NCI-H128 (cell line): ENCODE measurements around the gene AP1B1.

Source experiments
- DNase-seq: peaks from one replicate; lab custom pipeline; 2025; ENCODE audit not compliant: unreplicated experiment; lab: John Stamatoyannopoulos, UW

Gene AP1B1

GRCh38 chr22:29301716-29302401 is 86.5 kb downstream of the AP1B1 start:
- no peak for DNase-seq

- no peak for DNase-seq
These were observed 87.4 kb downstream of the AP1B1 start for GRCh38 chr22:29300807-29301601.

GRCh38 chr22:29300467-29300806 is 87.9 kb downstream of the AP1B1 start:
- no peak for DNase-seq

GRCh38 chr22:29299136-29299900 is 89.1 kb downstream of the AP1B1 start:
- DNase-seq, result no peak

- no peak for DNase-seq
These were observed 89.7 kb downstream of the AP1B1 start for GRCh38 chr22:29298641-29299040.

- DNase-seq, result no peak
These were observed 96.0 kb downstream of the AP1B1 start for GRCh38 chr22:29292379-29292778.

- DNase-seq, result no peak
These were observed 97.2 kb downstream of the AP1B1 start for GRCh38 chr22:29291215-29291614.

GRCh38 chr22:29290061-29290460 is 98.3 kb downstream of the AP1B1 start:
- DNase-seq, result no peak

- DNase-seq, result no peak
These were observed 99.5 kb downstream of the AP1B1 start for GRCh38 chr22:29288837-29289236.

GRCh38 chr22:29284196-29284595 is 104.2 kb downstream of the AP1B1 start:
- DNase-seq, result no peak

GRCh38 chr22:29277927-29278326 is 110.4 kb downstream of the AP1B1 start:
- no peak for DNase-seq
